Endothelial cell of umbilical vein (primary cell): ENCODE results near the gene OAF. TPM values are rescaled to one million over a fixed set of nuclear protein-coding genes. Genes with fewer than 3 reads are reported as not detected.

ENCODE experiments used
- BruUV-seq: library from RNA; stranded (reverse); fragments of 400-500 nt; replicated peaks from 2 replicates; lab custom pipeline; 2021; lab: Mats Ljungman, UMichigan
- CTCF ChIA-PET: fragments of 300-600, 350-600 bp; sonication (Branson Sonifier 250); formaldehyde crosslinking; loops from one replicate; lab custom pipeline; 2021; ENCODE audit warnings: antibody characterized with exemption, inconsistent platforms; lab: Charles Lee
- POLR2A ChIA-PET: fragments of 300-600, 350-600 bp; sonication (Branson Sonifier 250); formaldehyde crosslinking; loops from one replicate; lab custom pipeline; 2021; ENCODE audit warnings: antibody characterized with exemption, inconsistent platforms; lab: Charles Lee
- DNase-seq: peaks from one replicate; pipeline ENCODE4 v3.0.0-alpha.2; 2011; ENCODE audit warnings: low read depth, low spot score
- FAIRE-seq: peaks from 2 replicates; lab custom pipeline; 2011; peaks lifted over from hg19 to GRCh38; lab: Jason Lieb, UNC
- H2AFZ ChIP-seq: 2 replicates; pipeline ENCODE4 v1.6.0; 2012; ENCODE audit warnings: low read depth, low read length, control low read depth, inconsistent platforms
- H3K27ac ChIP-seq: 2 replicates; pipeline ENCODE4 v1.5.1; 2011; ENCODE audit warnings: low read depth, mild to moderate bottlenecking, control low read depth, low read length, moderate library complexity; ENCODE audit not compliant: insufficient read depth
- H3K27me3 ChIP-seq, 2 experiments: 2 replicates each; pipeline versions ENCODE4 v1.6.0 to v1.6.1; 2011; ENCODE audit warnings: low read length in 2 of 2, mixed read lengths in 1 of 2; ENCODE audit not compliant: control insufficient read depth in 2 of 2, insufficient read depth in 2 of 2
- H3K36me3 ChIP-seq, 2 experiments: 2 replicates in 1 of 2; 3 replicates in 1 of 2; pipeline ENCODE4 v1.5.1; 2011; ENCODE audit warnings: low read length in 2 of 2, mild to moderate bottlenecking in 1 of 2, moderate library complexity in 1 of 2; ENCODE audit not compliant: control insufficient read depth in 2 of 2, insufficient read depth in 2 of 2; ENCODE audit errors: extremely low read depth in 1 of 2
- H3K4me1 ChIP-seq: 3 replicates; pipeline ENCODE4 v1.5.1; 2011; ENCODE audit warnings: mild to moderate bottlenecking, low read length; ENCODE audit not compliant: control insufficient read depth, insufficient read depth; ENCODE audit errors: extremely low read depth
- H3K4me2 ChIP-seq: 2 replicates; pipeline ENCODE4 v1.6.1; 2011; ENCODE audit warnings: low read length, control low read depth, mixed read lengths; ENCODE audit not compliant: insufficient read depth
- H3K4me3 ChIP-seq, 3 experiments: fragments of 200-600 bp in 1 of 3; sonication (generic), shearing (Covaris generic) in 1 of 3; replicated peaks in 1 of 3; 2 replicates each; pipeline ENCODE4 v1.5.1; 2011 to 2016; ENCODE audit warnings: control low read depth in 3 of 3, low read length in 3 of 3, mild to moderate bottlenecking in 2 of 3, inconsistent platforms in 1 of 3, low read depth in 1 of 3, moderate library complexity in 1 of 3; ENCODE audit not compliant: insufficient read depth in 1 of 3
- H3K79me2 ChIP-seq: 2 replicates; pipeline ENCODE4 v1.6.0; 2012; ENCODE audit warnings: low read length, inconsistent platforms; ENCODE audit not compliant: control insufficient read depth, insufficient read depth
- H3K9ac ChIP-seq: replicated peaks from 2 replicates; pipeline ENCODE3; 2011; ENCODE audit warnings: low read length, control low read depth; ENCODE audit not compliant: insufficient read depth; ENCODE audit errors: extremely low read depth
- H3K9me1 ChIP-seq: replicated peaks from 3 replicates; pipeline ENCODE4 v1.6.0; 2011; ENCODE audit warnings: mild to moderate bottlenecking, low read length; ENCODE audit not compliant: control insufficient read depth, insufficient read depth; ENCODE audit errors: extremely low read depth
- H3K9me3 ChIP-seq: replicated peaks from 2 replicates; pipeline ENCODE4 v1.5.1; 2012; ENCODE audit warnings: low read length, inconsistent platforms; ENCODE audit not compliant: control insufficient read depth, insufficient read depth
- H4K20me1 ChIP-seq: replicated peaks from 2 replicates; pipeline ENCODE3; 2011; ENCODE audit warnings: mild to moderate bottlenecking, low read length; ENCODE audit not compliant: control insufficient read depth, insufficient read depth; ENCODE audit errors: extremely low read depth
- CTCF ChIP-seq, 2 donors: IDR thresholded peaks; 1 replicate in 1 of 2; 2 replicates in 1 of 2; pipeline ENCODE4 v1.5.1; 2011; ENCODE audit warnings: low read length in 2 of 2, mild to moderate bottlenecking in 2 of 2, moderate library complexity in 2 of 2, control low read depth in 1 of 2, inconsistent platforms in 1 of 2, low read depth in 1 of 2; ENCODE audit not compliant: insufficient read depth in 1 of 2; ENCODE audit errors: extremely low read depth in 1 of 2
- EZH2 ChIP-seq: IDR thresholded peaks from 2 replicates; pipeline ENCODE4 v1.6.1; 2012; ENCODE audit warnings: borderline replicate concordance, low read depth, mild to moderate bottlenecking, moderate library complexity, low read length, inconsistent platforms; ENCODE audit not compliant: severe bottlenecking
- FOS ChIP-seq: IDR thresholded peaks from 2 replicates; pipeline ENCODE4 v1.6.1; 2011; ENCODE audit warnings: mild to moderate bottlenecking, low read length, moderate library complexity, borderline replicate concordance; ENCODE audit not compliant: insufficient read depth
- GATA2 ChIP-seq: IDR thresholded peaks from 2 replicates; pipeline ENCODE4 v1.7.0; 2011; ENCODE audit warnings: low read depth, mild to moderate bottlenecking, moderate library complexity, mixed read lengths, low read length; ENCODE audit not compliant: insufficient read length, insufficient read depth
- JUN ChIP-seq: IDR thresholded peaks from 2 replicates; pipeline ENCODE4 v1.6.1; 2011; ENCODE audit warnings: borderline replicate concordance, low read depth; ENCODE audit not compliant: insufficient read length, insufficient read depth
- MAX ChIP-seq: IDR thresholded peaks from 2 replicates; pipeline ENCODE4 v1.6.1; 2011; ENCODE audit not compliant: insufficient read depth, insufficient read length
- MYC ChIP-seq: IDR thresholded peaks from one replicate; pipeline ENCODE4 v1.6.1; 2011; ENCODE audit warnings: mild to moderate bottlenecking, low read depth, low read length
- POLR2A ChIP-seq: IDR thresholded peaks from 2 replicates; pipeline ENCODE4 v1.6.1; 2012; ENCODE audit warnings: low read depth, mild to moderate bottlenecking, control low read depth, low read length
- POLR2AphosphoS5 ChIP-seq: IDR thresholded peaks from 2 replicates; pipeline ENCODE4 v1.6.1; 2012; ENCODE audit warnings: low read depth, mild to moderate bottlenecking, control low read depth, low read length, moderate library complexity; ENCODE audit not compliant: insufficient read depth
- dilution Hi-C: fragments of 300-500 bp; cut with MboI; formaldehyde crosslinking; loops from one replicate; pipeline ENCODE4 v1.15.0; 2019; ENCODE audit warnings: low sequenced_read_pairs; ENCODE audit not compliant: extremely low pct_ligation_motif_present
- intact Hi-C: fragments of 100-400 bp; cut with micrococcal nuclease; formaldehyde crosslinking; loops from one replicate; pipeline ENCODE4 v1.10.0; 2022
- polyA plus RNA-seq, 4 experiments: library from polyadenylated mRNA; depleted of rRNA in 3 of 4; stranded (reverse) in 3 of 4; unstranded in 1 of 4; fragments of >200 nt; gene quantifications; 2 replicates each; pipeline versions ENCODE4 v1.2.1 to v1.2.3, GENCODE V29; 2011 to 2012; ENCODE audit warnings: missing spikeins in 1 of 4
- total RNA-seq: library from RNA; stranded (reverse); gene quantifications from 2 replicates; pipeline ENCODE4 v1.2.3, GENCODE V29; 2021

The OAF gene
- total and polyA plus RNA-seq, 2 donors (not counting 3 experiments of a cell fraction or from before 2014, with no cell fraction given), result 32.1 to 33.8 TPM

DNA sequence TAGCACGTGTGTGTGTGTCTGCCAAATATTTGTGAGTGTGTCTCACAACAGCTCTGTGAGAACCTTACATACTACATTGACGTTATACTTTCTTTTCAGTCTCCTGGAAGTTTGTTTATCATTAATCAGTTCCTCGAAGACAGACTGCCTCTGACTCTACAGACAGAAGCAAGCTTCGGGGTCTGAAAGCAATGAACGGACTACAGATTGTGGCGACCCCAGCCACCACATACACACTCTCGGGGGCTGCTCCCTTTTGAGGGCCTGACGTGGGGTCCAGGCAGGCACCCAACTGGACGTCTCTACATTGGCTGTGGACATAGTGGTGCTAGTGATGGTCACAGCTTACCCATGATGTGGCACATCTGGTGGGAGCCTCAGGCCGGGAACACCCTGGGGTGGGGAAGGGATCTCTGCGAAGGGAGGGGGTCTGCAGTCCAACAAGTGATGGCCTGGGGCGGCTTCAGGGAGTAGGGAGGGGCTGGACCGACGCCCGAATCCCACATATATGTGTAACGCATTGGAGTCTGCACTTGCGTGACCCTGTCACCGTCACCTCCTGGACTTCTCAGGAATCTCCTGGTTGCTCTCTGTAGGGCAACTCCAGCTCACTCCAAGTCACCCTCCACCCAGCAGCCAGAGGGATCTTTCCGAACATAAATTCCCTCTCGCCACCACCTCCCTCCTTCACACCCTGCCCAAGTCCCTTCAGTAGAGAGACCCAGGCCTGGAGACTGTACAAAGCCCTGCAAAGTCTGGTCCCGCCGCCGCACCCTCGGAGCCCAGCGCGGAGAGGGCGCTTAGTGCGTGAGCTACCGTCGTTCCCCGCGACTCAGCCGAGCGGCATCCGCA lies 42.5 kb upstream of the OAF start:
- peaks cover 7% of the 10 kb centered on the region for H3K4me1 ChIP-seq
- no peak for DNase-seq
- H3K9ac ChIP-seq, result no peak overlapping the region
- H3K79me2 ChIP-seq, result no peaks in the 10 kb centered on the region
- CTCF ChIA-PET, result interaction anchor here (0.6 to 8.7 kb wide), 27 partner anchors 8 to 807 kb away, joined by 3 to 217 read pairs (median 5); partner anchors contain the start of genes NECTIN1 and OAF
- FAIRE-seq, result peak; percentile 12
- H2AFZ ChIP-seq, result peak overlapping the region; percentile 17
- no peaks in the 10 kb centered on the region for H3K9me3 ChIP-seq
- POLR2A ChIA-PET, result no interaction called here
- H4K20me1 ChIP-seq, result no peaks in the 10 kb centered on the region
- H3K27me3 ChIP-seq, result peaks cover 25 to 34% of the 10 kb centered on the region in 2 experiments
- no TSS peak for BruUV-seq
- peak overlapping the region; percentile 1 for H3K4me2 ChIP-seq
- no peak overlapping the region for H3K27ac ChIP-seq
- H3K4me3 ChIP-seq, result peak overlapping the region in 1 of 3 experiments; percentile 38
- H3K9me1 ChIP-seq, result no peaks in the 10 kb centered on the region
- intact Hi-C loops (loop anchor here (2.0 kb wide), 1 partner anchor 688 kb away; no protein-coding TSS in a partner anchor), dilution Hi-C loops (no loop called here)
- no peaks in the 10 kb centered on the region for H3K36me3 ChIP-seq
- TF ChIP-seq EZH2 (no peak), MYC (no peak), CTCF (IDR thresholded peaks at IDR 0.05; ENCODE audit: extremely low read depth in 1 of 2, insufficient read depth in 1 of 2, low read depth in 1 of 2, low read length in 2 of 2) (no peak), POLR2A (no peak), MAX (no peak), POLR2AphosphoS5 (no peak), JUN (no peak), GATA2 (no peak), FOS (no peak)
